SK-MEL-5 (cell line): ENCODE data around the gene ELL. TPM values are rescaled to one million over a fixed set of nuclear protein-coding genes. Genes with fewer than 3 reads are reported as not detected.
A peak's percentile ranks its signal among the peaks of the same experiment; 100 is the strongest.

Source experiments
- DNase-seq: peaks from one replicate; pipeline ENCODE4 v3.0.0-alpha.2; 2016; ENCODE audit warnings: low read depth, low spot score
- in situ Hi-C: cut with HindIII; loops from 2 replicates; pipeline ENCODE4 v1.10.0; 2016; ENCODE audit warnings: low sequenced_read_pairs, high pct_unique_total_duplicates, low pct_unique_long_range_greater_than_20kb
- total RNA-seq: library from RNA; depleted of rRNA; stranded (reverse); fragments of >200 nt; shearing (Covaris generic); gene quantifications from 2 replicates; pipeline ENCODE4 v1.2.3, GENCODE V29; 2014

The ELL gene
- total RNA-seq, 1 experiment from 2014 or later = 4.0 TPM

DNA sequence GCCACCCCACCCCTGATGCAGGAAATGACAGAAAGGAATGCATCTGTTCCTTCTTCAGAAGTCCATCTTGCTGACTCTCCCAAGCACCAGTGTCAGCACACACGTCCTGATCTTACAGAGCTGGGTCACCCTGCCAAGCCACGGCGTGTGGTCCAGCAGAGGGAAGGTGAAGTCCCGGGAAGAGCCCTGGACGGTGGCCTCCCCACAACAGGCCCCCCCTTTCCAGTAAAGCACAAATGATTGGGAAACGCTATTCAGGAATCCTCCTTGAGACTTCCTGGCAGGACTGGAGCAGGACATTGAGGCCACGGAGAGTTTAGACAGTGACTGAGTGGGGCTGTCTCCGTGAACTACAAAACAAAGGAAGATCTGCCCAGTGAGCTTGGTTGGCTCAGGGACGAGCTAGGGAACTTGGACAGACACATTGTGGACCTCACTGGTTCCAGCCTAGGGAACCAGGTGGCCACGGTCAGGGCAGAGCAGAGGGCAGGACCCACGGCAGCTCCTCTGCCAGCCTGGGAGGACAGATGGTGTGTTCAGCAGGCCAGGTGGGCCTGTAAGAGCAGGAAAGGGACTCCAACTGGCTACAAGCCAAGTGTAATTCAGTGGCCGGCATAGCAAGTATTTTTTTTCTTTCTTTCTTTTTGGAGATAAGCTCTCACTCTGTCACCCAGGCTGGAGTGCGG is 41.7 kb downstream of the ELL start:
- no peak for DNase-seq

GRCh38 chr19:18478545-18479311 is 43.1 kb downstream of the ELL start:
- in situ Hi-C loops = no loop called here
- DNase-seq = peak; percentile 67

More for the DNA sequence above, 41.7 kb downstream of the ELL start:
- in situ Hi-C loops = no loop called here

DNA sequence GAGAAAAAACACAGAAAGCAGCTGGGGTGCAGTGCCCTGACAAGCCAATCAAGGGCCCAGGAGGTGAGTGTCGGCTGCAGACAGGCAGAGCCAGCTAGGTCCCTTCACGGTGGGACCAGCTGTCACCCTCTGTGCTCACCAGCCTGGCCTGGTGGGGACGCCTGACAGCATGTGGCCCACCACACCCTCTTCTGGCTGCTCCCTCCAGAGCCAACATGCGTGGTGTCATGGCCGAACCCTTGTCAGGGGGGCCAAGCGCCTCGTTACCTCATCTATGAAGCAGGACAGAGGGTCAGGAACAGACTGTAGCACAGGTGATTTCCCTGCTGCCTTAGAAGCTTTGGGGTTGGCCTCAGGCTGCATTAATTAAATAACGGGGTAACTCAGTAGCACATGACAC is 43.9 kb downstream of the ELL start:
- in situ Hi-C loops = no loop called here

DNA sequence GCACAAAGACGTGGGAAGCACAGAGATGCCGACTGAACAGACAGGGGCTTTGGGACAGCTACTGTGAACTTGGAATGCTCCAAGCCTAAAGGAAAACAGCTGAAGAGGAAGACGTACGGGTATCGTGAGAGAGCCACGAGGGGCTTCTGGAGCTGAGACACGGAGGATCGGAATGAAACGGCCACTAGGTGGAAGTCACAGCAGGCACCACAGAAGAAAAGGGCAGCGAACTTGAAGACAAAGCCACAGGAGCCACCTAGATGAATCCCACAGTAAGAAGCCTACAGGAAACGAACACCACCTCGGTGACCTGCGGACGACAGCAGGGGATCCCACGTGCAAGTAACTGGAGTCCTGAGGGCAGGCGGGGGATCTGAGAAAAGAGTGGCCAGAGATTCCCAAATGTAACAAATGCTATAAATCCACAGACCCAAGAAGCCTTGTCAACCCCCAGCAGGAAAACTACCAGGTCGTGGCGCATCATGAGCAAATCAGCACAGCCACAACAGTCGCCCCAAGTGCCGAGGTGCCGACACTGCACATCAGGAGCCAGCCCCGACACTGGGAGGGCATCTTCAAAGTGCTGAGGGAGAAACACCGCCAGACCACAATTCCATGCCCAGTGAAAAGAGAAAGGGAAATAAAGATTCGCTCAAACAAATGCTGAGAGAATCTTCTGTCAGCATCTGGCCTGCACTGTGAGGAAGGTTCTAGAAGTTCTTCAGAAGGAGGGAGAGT is 44.7 kb downstream of the ELL start:
- no peak for DNase-seq
- in situ Hi-C loops = no loop called here

More for the DNA sequence above, 43.9 kb downstream of the ELL start:
- DNase-seq = no peak

GRCh38 chr19:18476507-18477041 is 45.3 kb downstream of the ELL start:
- in situ Hi-C loops = no loop called here
- no peak for DNase-seq

- in situ Hi-C loops = no loop called here
- DNase-seq = no peak
These were observed 46.0 kb downstream of the ELL start for GRCh38 chr19:18475762-18476331.

GRCh38 chr19:18475004-18475453 is 46.8 kb downstream of the ELL start:
- DNase-seq = no peak
- in situ Hi-C loops = no loop called here

GRCh38 chr19:18474366-18474887 is 47.4 kb downstream of the ELL start:
- in situ Hi-C loops = no loop called here
- no peak for DNase-seq

GRCh38 chr19:18473706-18474087 is 48.2 kb downstream of the ELL start:
- in situ Hi-C loops = no loop called here
- DNase-seq = no peak

- in situ Hi-C loops = no loop called here
- no peak for DNase-seq
These were observed 48.7 kb downstream of the ELL start for GRCh38 chr19:18473003-18473705.

DNA sequence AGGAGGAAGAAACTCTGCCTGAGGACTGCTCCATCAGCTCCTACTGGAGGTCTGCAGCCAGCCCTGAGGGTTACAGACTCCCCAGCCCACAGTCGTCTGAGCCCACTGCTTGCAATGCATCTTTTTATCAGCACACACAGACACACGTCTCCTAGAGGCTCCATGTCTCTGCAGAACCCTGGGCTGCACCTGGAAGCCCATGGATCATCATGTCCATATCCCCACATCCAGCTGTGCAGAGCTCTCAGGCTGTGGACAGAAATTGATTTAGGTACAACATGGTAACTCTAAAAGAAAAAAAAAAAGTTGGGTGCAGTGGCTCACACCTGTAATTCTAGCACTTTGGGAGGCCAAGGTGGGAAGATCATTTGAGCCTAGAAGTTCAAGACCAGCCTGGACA is 51.1 kb downstream of the ELL start:
- no peak for DNase-seq
- in situ Hi-C loops = no loop called here

GRCh38 chr19:18469069-18469846 is 52.6 kb downstream of the ELL start:
- in situ Hi-C loops = no loop called here
- peak; percentile 63 for DNase-seq

GRCh38 chr19:18468517-18468916 is 53.4 kb downstream of the ELL start:
- no peak for DNase-seq
- in situ Hi-C loops = no loop called here

DNA sequence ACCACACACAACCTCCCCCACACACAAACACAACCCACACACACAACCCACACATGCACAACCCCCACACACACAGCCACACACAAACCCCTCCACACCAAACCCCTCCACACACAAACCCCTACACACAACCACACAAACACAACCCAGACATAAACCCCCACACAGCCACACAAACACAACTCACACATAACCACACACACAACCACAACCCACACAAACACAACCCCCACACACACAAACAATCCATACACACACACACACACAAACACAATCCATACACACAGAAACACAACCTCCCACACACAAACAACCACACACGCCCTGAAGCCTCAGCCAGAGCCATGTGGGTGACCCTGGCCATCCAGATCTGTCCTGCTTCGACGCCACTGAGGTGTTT is 53.9 kb downstream of the ELL start:
- in situ Hi-C loops = no loop called here

GRCh38 chr19:18466354-18466753 is 55.5 kb downstream of the ELL start:
- DNase-seq = no peak
- in situ Hi-C loops = no loop called here

More for the DNA sequence above, 53.9 kb downstream of the ELL start:
- DNase-seq = no peak

DNA sequence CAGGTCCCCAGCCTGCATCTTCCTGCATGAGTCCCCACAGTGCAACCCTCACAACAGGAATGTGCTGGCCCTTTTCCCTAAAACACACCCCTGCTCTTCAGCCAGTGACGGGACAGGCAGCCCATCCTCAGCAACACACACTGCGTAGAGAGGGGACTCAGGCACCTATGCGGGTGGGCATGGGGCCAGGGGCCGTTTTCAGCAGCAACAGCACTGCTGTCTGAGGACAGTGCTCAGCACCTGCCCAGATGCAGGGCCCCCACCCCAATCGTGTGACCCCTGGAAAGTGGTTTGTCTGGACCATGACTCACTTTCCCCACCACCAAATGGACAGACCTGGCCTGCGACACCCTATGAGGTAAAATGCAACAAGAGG is 55.9 kb downstream of the ELL start:
- in situ Hi-C loops = no loop called here

More for the DNA sequence above, 55.9 kb downstream of the ELL start:
- no peak for DNase-seq
